H1 (cell line): ENCODE data around the gene KCNAB2. TPM values are rescaled to one million over a fixed set of nuclear protein-coding genes. Genes with fewer than 3 reads are reported as not detected.

ENCODE experiments used
- CTCF ChIA-PET: fragments of 300-600 bp; sonication (Branson Sonifier 250); formaldehyde crosslinking; loops from one replicate; lab custom pipeline; 2021; ENCODE audit not compliant: partially characterized antibody; lab: Charles Lee
- POLR2A ChIA-PET: fragments of 300-600 bp; sonication (Branson Sonifier 250); formaldehyde crosslinking; loops from one replicate; lab custom pipeline; 2021; ENCODE audit warnings: inconsistent platforms; ENCODE audit not compliant: partially characterized antibody; lab: Charles Lee
- DNase-seq, 2 experiments: peaks; one replicate each; pipeline versions ENCODE4 v3.0.0 to v3.0.0-alpha.2; 2010 to 2022; ENCODE audit warnings: low spot score in 2 of 2, low read depth in 1 of 2, mixed read lengths in 1 of 2
- FAIRE-seq: peaks from 2 replicates; lab custom pipeline; 2011; peaks lifted over from hg19 to GRCh38; lab: Jason Lieb, UNC
- H2AFZ ChIP-seq: 2 replicates; pipeline ENCODE4 v1.8.1; 2012; ENCODE audit warnings: low read length, inconsistent platforms
- H2AK5ac ChIP-seq: 2 replicates; pipeline ENCODE4 v1.6.1; 2013; ENCODE audit warnings: low read depth, low read length
- H2BK120ac ChIP-seq: replicated peaks from 2 replicates; pipeline ENCODE3; 2013; ENCODE audit warnings: low read depth, low read length, inconsistent platforms
- H2BK12ac ChIP-seq: 2 replicates; pipeline ENCODE4 v1.6.1; 2013; ENCODE audit warnings: low read depth, low read length
- H2BK15ac ChIP-seq: 2 replicates; pipeline ENCODE4 v1.6.1; 2013; ENCODE audit warnings: low read length
- H2BK20ac ChIP-seq: 2 replicates; pipeline ENCODE4 v1.6.1; 2013; ENCODE audit warnings: low read length
- H2BK5ac ChIP-seq: 2 replicates; pipeline ENCODE4 v1.6.1; 2013; ENCODE audit warnings: low read depth, low read length
- H3K14ac ChIP-seq: 2 replicates; pipeline ENCODE4 v1.6.1; 2013; ENCODE audit warnings: inconsistent platforms; ENCODE audit not compliant: insufficient read length
- H3K18ac ChIP-seq: 2 replicates; pipeline ENCODE4 v1.6.1; 2013; ENCODE audit warnings: low read length; ENCODE audit errors: extremely low read depth
- H3K23ac ChIP-seq: 2 replicates; pipeline ENCODE4 v1.6.1; 2013; ENCODE audit warnings: inconsistent platforms; ENCODE audit not compliant: insufficient read length
- H3K23me2 ChIP-seq: 2 replicates; pipeline ENCODE4 v1.6.1; 2013; ENCODE audit warnings: low read depth, low read length
- H3K27ac ChIP-seq: 2 replicates; pipeline ENCODE4 v1.6.1; 2011; ENCODE audit warnings: low read depth, low read length, inconsistent platforms
- H3K27me3 ChIP-seq, 4 experiments: replicated peaks in 1 of 4; 1 replicate in 1 of 4; 2 replicates in 3 of 4; pipeline versions ENCODE4 v1.6.1 to v1.8.1; 2011 to 2013; ENCODE audit warnings: low read length in 3 of 4, mild to moderate bottlenecking in 3 of 4, inconsistent platforms in 2 of 4, mixed read lengths in 2 of 4, moderate library complexity in 1 of 4; ENCODE audit not compliant: control insufficient read depth in 3 of 4, insufficient read depth in 3 of 4; ENCODE audit errors: extremely low read depth in 1 of 4
- H3K36me3 ChIP-seq, 4 experiments: 2 replicates each; pipeline versions ENCODE4 v1.6.1 to v1.8.1; 2011 to 2013; ENCODE audit warnings: mild to moderate bottlenecking in 4 of 4, low read length in 3 of 4, moderate library complexity in 2 of 4, control low read depth in 1 of 4, inconsistent platforms in 1 of 4; ENCODE audit not compliant: insufficient read depth in 4 of 4, control insufficient read depth in 2 of 4
- H3K4ac ChIP-seq: replicated peaks from 2 replicates; pipeline ENCODE3; 2013; ENCODE audit warnings: low read length, low read depth, mixed read lengths, inconsistent platforms; ENCODE audit not compliant: insufficient read length
- H3K4me1 ChIP-seq, 4 experiments: replicated peaks in 1 of 4; 1 replicate in 1 of 4; 2 replicates in 3 of 4; pipeline versions ENCODE4 v1.6.1 to v1.8.1; 2011 to 2013; ENCODE audit warnings: low read length in 3 of 4, inconsistent platforms in 2 of 4, mixed read lengths in 1 of 4; ENCODE audit not compliant: insufficient read depth in 4 of 4, control insufficient read depth in 3 of 4
- H3K4me2 ChIP-seq, 2 experiments: 2 replicates each; pipeline versions ENCODE4 v1.6.1 to v1.8.1; 2011 to 2013; ENCODE audit warnings: low read depth in 2 of 2, low read length in 2 of 2, control low read depth in 1 of 2, inconsistent platforms in 1 of 2, mild to moderate bottlenecking in 1 of 2; ENCODE audit not compliant: insufficient read depth in 1 of 2
- H3K4me3 ChIP-seq, 4 experiments: fragments of 200-600, 300-600 bp in 1 of 4; sonication (generic), shearing (Covaris generic), sonication (Bioruptor Twin) in 1 of 4; 2 replicates each; pipeline versions ENCODE4 v1.5.1 to v1.8.1; 2011 to 2016; ENCODE audit warnings: low read length in 4 of 4, low read depth in 3 of 4, control low read depth in 2 of 4, inconsistent platforms in 2 of 4, mild to moderate bottlenecking in 2 of 4, mixed read lengths in 1 of 4, moderate library complexity in 1 of 4; ENCODE audit not compliant: insufficient read depth in 2 of 4; ENCODE audit errors: extremely low read depth in 1 of 4
- H3K56ac ChIP-seq: replicated peaks from 2 replicates; pipeline ENCODE3; 2013; ENCODE audit warnings: low read depth, mild to moderate bottlenecking, mixed read lengths, low read length, inconsistent platforms; ENCODE audit not compliant: insufficient read length
- H3K79me1 ChIP-seq: 2 replicates; pipeline ENCODE4 v1.6.1; 2013; ENCODE audit warnings: low read depth, low read length, control low read depth
- H3K79me2 ChIP-seq, 2 experiments: 2 replicates each; pipeline versions ENCODE4 v1.6.1 to v1.8.1; 2012 to 2013; ENCODE audit warnings: low read length in 2 of 2, mild to moderate bottlenecking in 2 of 2, inconsistent platforms in 1 of 2; ENCODE audit not compliant: insufficient read depth in 2 of 2, control insufficient read depth in 1 of 2
- H3K9ac ChIP-seq, 4 experiments: replicated peaks in 1 of 4; 1 replicate in 1 of 4; 2 replicates in 3 of 4; pipeline versions ENCODE4 v1.6.1 to v1.8.1; 2011 to 2013; ENCODE audit warnings: low read depth in 3 of 4, low read length in 3 of 4, control low read depth in 2 of 4, mild to moderate bottlenecking in 2 of 4, moderate library complexity in 2 of 4, inconsistent platforms in 1 of 4; ENCODE audit errors: extremely low read depth in 1 of 4
- H3K9me3 ChIP-seq, 2 experiments: 2 replicates each; pipeline versions ENCODE4 v1.6.1 to v1.8.1; 2012 to 2013; ENCODE audit warnings: mild to moderate bottlenecking in 2 of 2, moderate library complexity in 2 of 2, control low read depth in 1 of 2, inconsistent platforms in 1 of 2, low read depth in 1 of 2, low read length in 1 of 2, mixed read lengths in 1 of 2; ENCODE audit not compliant: insufficient read depth in 2 of 2
- H4K20me1 ChIP-seq, 2 experiments: replicated peaks in 1 of 2; 2 replicates each; pipeline versions ENCODE3 to v1.8.1; 2011 to 2013; ENCODE audit warnings: inconsistent platforms in 2 of 2, low read length in 2 of 2, mild to moderate bottlenecking in 1 of 2; ENCODE audit not compliant: insufficient read depth in 2 of 2, control insufficient read depth in 1 of 2
- H4K5ac ChIP-seq: 2 replicates; pipeline ENCODE4 v1.6.1; 2013; ENCODE audit warnings: low read length, low read depth, mixed read lengths, inconsistent platforms; ENCODE audit not compliant: insufficient read length
- H4K8ac ChIP-seq: 2 replicates; pipeline ENCODE4 v1.8.0; 2013; ENCODE audit warnings: mild to moderate bottlenecking, moderate library complexity, low read length, inconsistent platforms; ENCODE audit not compliant: insufficient read depth; ENCODE audit errors: extremely low read depth
- H4K91ac ChIP-seq: replicated peaks from 2 replicates; pipeline ENCODE3; 2013; ENCODE audit warnings: low read length, mixed read lengths, inconsistent platforms; ENCODE audit not compliant: insufficient read length
- ATF2 ChIP-seq: IDR thresholded peaks from 2 replicates; pipeline ENCODE4 v1.6.1; 2012; ENCODE audit warnings: low read length, inconsistent platforms
- JUN ChIP-seq: IDR thresholded peaks from 2 replicates; pipeline ENCODE4 v1.6.1; 2011; ENCODE audit warnings: low read depth, mild to moderate bottlenecking, improper control_type of control experiment, low read length
- KDM1A ChIP-seq: fragments of 200-600, 300-600 bp; sonication (generic); IDR thresholded peaks from 2 replicates; pipeline ENCODE4 v1.7.1; 2016; ENCODE audit warnings: mild to moderate bottlenecking, low read length, borderline replicate concordance
- MAX ChIP-seq: IDR thresholded peaks from 2 replicates; pipeline ENCODE4 v1.6.1; 2012; ENCODE audit warnings: inconsistent platforms
- PHF8 ChIP-seq: fragments of 200-600 bp; sonication (generic); conservative IDR thresholded peaks from 2 replicates; pipeline ENCODE4 v1.7.1; 2012; ENCODE audit warnings: low read depth, mild to moderate bottlenecking, inconsistent platforms, low read length, moderate library complexity
- POLR2AphosphoS5 ChIP-seq: IDR thresholded peaks from 2 replicates; pipeline ENCODE4 v1.6.1; 2011; ENCODE audit warnings: low read depth, low read length
- RFX5 ChIP-seq: IDR thresholded peaks from 2 replicates; pipeline ENCODE4 v1.6.1; 2011; ENCODE audit warnings: low read depth, low read length, improper control_type of control experiment, borderline replicate concordance
- TAF1 ChIP-seq: IDR thresholded peaks from 2 replicates; pipeline ENCODE4 v1.6.1; 2011; ENCODE audit warnings: mild to moderate bottlenecking, low read depth, low read length
- TCF12 ChIP-seq: IDR thresholded peaks from 2 replicates; pipeline ENCODE4 v1.6.1; 2011; ENCODE audit warnings: low read depth, mild to moderate bottlenecking, low read length
- TEAD4 ChIP-seq: IDR thresholded peaks from 2 replicates; pipeline ENCODE4 v1.6.1; 2012; ENCODE audit warnings: low read depth, low read length, inconsistent platforms, mixed read lengths
- WGBS, 2 experiments: shearing (Covaris generic) in 1 of 2; methylation state at CpG; one replicate each; pipeline versions ENCODE4 v1.1.6 to v1.1.7; 2013 to 2015; ENCODE audit warnings: low lambda C conversion rate in 2 of 2, mixed read lengths in 2 of 2, inconsistent platforms in 1 of 2, low coverage in 1 of 2, missing lambda C conversion rate in 1 of 2; ENCODE audit not compliant: insufficient replicate concordance in 2 of 2, insufficient coverage in 1 of 2, insufficient read length in 1 of 2; ENCODE audit errors: extremely low coverage in 1 of 2, missing lambda C conversion rate in 1 of 2; 5-methylcytosine and 5-hydroxymethylcytosine counted together
- polyA plus RNA-seq, 7 experiments: library from polyadenylated mRNA; depleted of rRNA in 3 of 7; stranded (reverse) in 5 of 7; unstranded in 2 of 7; fragments of >200 nt in 5 of 7; fragments of 200-250 nt in 2 of 7; gene quantifications; 1 replicate in 5 of 7; 2 replicates in 1 of 7; 4 replicates in 1 of 7; pipeline versions ENCODE4 v1.2.1 to v1.2.3, GENCODE V29; 2011 to 2013; ENCODE audit warnings: missing spikeins in 2 of 7, mixed read lengths in 2 of 7
- total RNA-seq: library from RNA; stranded (reverse); fragmentation: NEBNext Ultra II Directional; extraction: Animal tissue kit (Norgen Biotek cat#: 25700); gene quantifications from 2 replicates; pipeline ENCODE4 v1.2.1, GENCODE V29; 2021

KCNAB2 gene
- total and polyA plus RNA-seq, 2 of the 8 experiments (the other 6 are each of a cell fraction or from before 2014, with no cell fraction given): 4.5 to 7.0 TPM

GRCh38 chr1:5998051-5998905 is 47.4 kb upstream of the KCNAB2 start:
- no peak overlapping the region for H2AFZ ChIP-seq
- H3K18ac ChIP-seq: no peak overlapping the region
- no peak overlapping the region for H2BK12ac ChIP-seq
- H2BK5ac ChIP-seq: no peak overlapping the region
- no peak overlapping the region for H4K5ac ChIP-seq
- no peak overlapping the region for H3K56ac ChIP-seq
- no peak overlapping the region for H3K23ac ChIP-seq
- H3K9me3 ChIP-seq: no peaks in the 10 kb centered on the region
- POLR2A ChIA-PET: interaction anchor here (0.6 kb wide), 1 partner anchor 193 kb away, joined by 3 read pairs; no protein-coding TSS in a partner anchor
- H3K4me1 ChIP-seq: peaks cover 0 to 15% (median 10%) of the 10 kb centered on the region in 4 experiments; a peak in 6 of 7 replicates
- H3K27me3 ChIP-seq: peaks cover 0 to 26% (median 15%) of the 10 kb centered on the region in 4 experiments; a peak in 5 of 7 replicates
- H3K36me3 ChIP-seq: no peaks in the 10 kb centered on the region
- no peak overlapping the region for H3K14ac ChIP-seq
- H3K27ac ChIP-seq: no peak overlapping the region
- no peak overlapping the region for H4K91ac ChIP-seq
- no peaks in the 10 kb centered on the region for H3K79me2 ChIP-seq
- H4K8ac ChIP-seq: no peak overlapping the region
- no peak overlapping the region for H3K9ac ChIP-seq
- peaks cover 6% of the 10 kb centered on the region; the same call in 1 of the 2 replicates for H3K23me2 ChIP-seq
- H2BK20ac ChIP-seq: no peak overlapping the region
- no peak overlapping the region for H2BK15ac ChIP-seq
- H3K4ac ChIP-seq: no peak overlapping the region
- H3K4me2 ChIP-seq: no peak overlapping the region
- H3K4me3 ChIP-seq: no peak overlapping the region
- FAIRE-seq (no peak), DNase-seq (no peak)
- H2BK120ac ChIP-seq: no peak overlapping the region
- no peak overlapping the region for H2AK5ac ChIP-seq
- 70% methylated on average over 7 of the region's 12 CpGs; no CpG with 5 or more reads in 1 of the 2 experiments for WGBS, 2 experiments
- no peaks in the 10 kb centered on the region; the same call in 1 of the 2 replicates for H3K79me1 ChIP-seq
- H4K20me1 ChIP-seq: peaks cover 5 to 6% of the 10 kb centered on the region in 2 experiments
- CTCF ChIA-PET: interaction anchor here (1.5 kb wide), 1 partner anchor 37 kb away, joined by 5 read pairs; no protein-coding TSS in a partner anchor
- TF ChIP-seq MAX (no peak), ATF2 (no peak), RFX5 (no peak), JUN (no peak), TEAD4 (no peak), PHF8 (no peak), TCF12 (no peak), TAF1 (no peak), KDM1A (no peak), POLR2AphosphoS5 (no peak)
